ENCODE measurements around the gene KLF16. TPM values are rescaled to one million over a fixed set of nuclear protein-coding genes. Genes with fewer than 3 reads are reported as not detected.
A peak's percentile ranks its signal among the peaks of the same experiment; 100 is the strongest.

The KLF16 gene
- total RNA-seq, 1 experiment from 2014 or later, result 5.1 TPM

GRCh38 chr19:1849132-1849474, 14.3 kb downstream of the KLF16 start:
- DNase-seq, result no peak
- H3K9me3 ChIP-seq (replicated peaks), result no peaks in the 10 kb centered on the region
- no peaks in the 10 kb centered on the region for H3K36me3 ChIP-seq
- H3K4me1 ChIP-seq, result no peaks in the 10 kb centered on the region
- H3K4me3 ChIP-seq, result peak overlapping the region; percentile 98
- no peaks in the 10 kb centered on the region for H3K27me3 ChIP-seq
- H3K27ac ChIP-seq, result no peak overlapping the region

- peak; percentile 91 to 95 for DNase-seq
- peak within 1 kb of the TSS; percentile 98 for H3K4me3 ChIP-seq
- H3K36me3 ChIP-seq, result no peaks in the 10 kb centered on the region
- no peaks in the 10 kb centered on the region for H3K9me3 ChIP-seq (replicated peaks)
- H3K27me3 ChIP-seq, result no peaks in the 10 kb centered on the region
- no peaks in the 10 kb centered on the region for H3K4me1 ChIP-seq
- peak within 1 kb of the TSS; percentile 100 for H3K27ac ChIP-seq
Measured at GRCh38 chr19:1848399-1849131, 14.8 kb downstream of the KLF16 start, which contains the start of gene REXO1. Gene REXO1, minus strand, starts transcription at chr19:1848483. Its CDS starts 125 bp downstream, at chr19:1848358.

- Histone ChIP-seq H3K27me3 (no peaks in the 10 kb centered on the region), H3K4me1 (no peaks in the 10 kb centered on the region), H3K9me3 (replicated peaks) (no peaks in the 10 kb centered on the region), H3K4me3 (peak overlapping the region; percentile 98), H3K27ac (peak overlapping the region; percentile 100), H3K36me3 (no peaks in the 10 kb centered on the region)
- peak; percentile 35 to 39 for DNase-seq
Measured at GRCh38 chr19:1847684-1848398, 15.5 kb downstream of the KLF16 start.

GRCh38 chr19:1847348-1847683, 16.1 kb downstream of the KLF16 start:
- Histone ChIP-seq H3K4me1 (no peaks in the 10 kb centered on the region), H3K9me3 (replicated peaks) (no peaks in the 10 kb centered on the region), H3K36me3 (no peaks in the 10 kb centered on the region), H3K27me3 (no peaks in the 10 kb centered on the region), H3K27ac (peak overlapping the region; percentile 100; the same call in 1 of the 2 replicates), H3K4me3 (peak overlapping the region; percentile 98)
- no peak for DNase-seq

- Histone ChIP-seq H3K36me3 (no peaks in the 10 kb centered on the region), H3K27me3 (no peaks in the 10 kb centered on the region), H3K4me3 (peak overlapping the region; percentile 98; the same call in 1 of the 2 replicates), H3K4me1 (no peaks in the 10 kb centered on the region), H3K9me3 (replicated peaks) (no peaks in the 10 kb centered on the region), H3K27ac (no peak overlapping the region)
- no peak for DNase-seq
Measured at GRCh38 chr19:1846517-1847204, 16.7 kb downstream of the KLF16 start.

GRCh38 chr19:1845642-1846041, 17.7 kb downstream of the KLF16 start:
- Histone ChIP-seq H3K4me1 (no peaks in the 10 kb centered on the region), H3K9me3 (replicated peaks) (no peaks in the 10 kb centered on the region), H3K27me3 (no peaks in the 10 kb centered on the region), H3K4me3 (no peak overlapping the region), H3K27ac (no peak overlapping the region), H3K36me3 (no peaks in the 10 kb centered on the region)
- no peak for DNase-seq

- no peaks in the 10 kb centered on the region for H3K4me1 ChIP-seq
- H3K27me3 ChIP-seq, result no peaks in the 10 kb centered on the region
- H3K4me3 ChIP-seq, result no peak overlapping the region
- H3K9me3 ChIP-seq (replicated peaks), result no peaks in the 10 kb centered on the region
- no peak overlapping the region for H3K27ac ChIP-seq
- DNase-seq, result no peak
- no peaks in the 10 kb centered on the region; the same call in 1 of the 2 replicates for H3K36me3 ChIP-seq
Measured at GRCh38 chr19:1845125-1845515, 18.3 kb downstream of the KLF16 start.

GRCh38 chr19:1844513-1845124, 18.8 kb downstream of the KLF16 start:
- Histone ChIP-seq H3K27ac (no peak overlapping the region), H3K36me3 (no peaks in the 10 kb centered on the region; the same call in 1 of the 2 replicates), H3K4me1 (no peaks in the 10 kb centered on the region), H3K27me3 (no peaks in the 10 kb centered on the region), H3K9me3 (replicated peaks) (no peaks in the 10 kb centered on the region), H3K4me3 (no peak overlapping the region)
- no peak for DNase-seq

GRCh38 chr19:1843646-1844394, 19.6 kb downstream of the KLF16 start:
- DNase-seq, result no peak
- Histone ChIP-seq H3K27ac (no peak overlapping the region), H3K27me3 (no peaks in the 10 kb centered on the region), H3K9me3 (replicated peaks) (no peaks in the 10 kb centered on the region), H3K4me3 (no peak overlapping the region), H3K36me3 (no peaks in the 10 kb centered on the region; the same call in 1 of the 2 replicates), H3K4me1 (no peaks in the 10 kb centered on the region)

GRCh38 chr19:1843116-1843515, 20.3 kb downstream of the KLF16 start:
- Histone ChIP-seq H3K9me3 (replicated peaks) (no peaks in the 10 kb centered on the region), H3K4me1 (no peaks in the 10 kb centered on the region), H3K4me3 (no peak overlapping the region), H3K27me3 (no peaks in the 10 kb centered on the region), H3K27ac (no peak overlapping the region), H3K36me3 (no peaks in the 10 kb centered on the region; the same call in 1 of the 2 replicates)
- no peak for DNase-seq

GRCh38 chr19:1841209-1841924, 22.0 kb downstream of the KLF16 start:
- H3K27me3 ChIP-seq, result no peaks in the 10 kb centered on the region
- H3K36me3 ChIP-seq, result no peaks in the 10 kb centered on the region; the same call in 1 of the 2 replicates
- DNase-seq, result no peak
- H3K4me1 ChIP-seq, result no peaks in the 10 kb centered on the region
- H3K9me3 ChIP-seq (replicated peaks), result no peaks in the 10 kb centered on the region
- no peak overlapping the region for H3K4me3 ChIP-seq
- H3K27ac ChIP-seq, result no peak overlapping the region

- no peak overlapping the region for H3K27ac ChIP-seq
- H3K4me1 ChIP-seq, result no peaks in the 10 kb centered on the region
- H3K36me3 ChIP-seq, result no peaks in the 10 kb centered on the region; the same call in 1 of the 2 replicates
- no peaks in the 10 kb centered on the region for H3K27me3 ChIP-seq
- DNase-seq, result no peak
- H3K4me3 ChIP-seq, result no peak overlapping the region
- H3K9me3 ChIP-seq (replicated peaks), result no peaks in the 10 kb centered on the region
Measured at GRCh38 chr19:1840541-1841115, 22.8 kb downstream of the KLF16 start.

GRCh38 chr19:1839658-1840540, 23.5 kb downstream of the KLF16 start:
- no peak overlapping the region for H3K27ac ChIP-seq
- H3K4me1 ChIP-seq, result no peaks in the 10 kb centered on the region
- no peaks in the 10 kb centered on the region; the same call in 1 of the 2 replicates for H3K36me3 ChIP-seq
- H3K27me3 ChIP-seq, result no peaks in the 10 kb centered on the region
- H3K9me3 ChIP-seq (replicated peaks), result no peaks in the 10 kb centered on the region
- H3K4me3 ChIP-seq, result no peak overlapping the region
- no peak for DNase-seq

Data from SJCRH30 (cell line).